SK-N-MC (cell line): ENCODE data around the gene LARP6.

Experiments used
- DNase-seq: peaks from one replicate; pipeline ENCODE4 v3.0.0-alpha.2; 2011; ENCODE audit warnings: low read depth, low spot score
- H3K27ac ChIP-seq: fragments of 200-600 bp; sonication (generic); 2 replicates; pipeline ENCODE4 v1.5.1; 2016; ENCODE audit warnings: mixed run types
- H3K36me3 ChIP-seq: fragments of 200-600 bp; sonication (generic); 2 replicates; pipeline ENCODE4 v1.6.1; 2017; ENCODE audit warnings: antibody characterized with exemption, low read length, mixed read lengths; ENCODE audit not compliant: insufficient read depth
- H3K4me3 ChIP-seq: fragments of 200-600 bp; sonication (generic); 2 replicates; pipeline ENCODE4 v1.5.1; 2016
- H3K9ac ChIP-seq: fragments of 200-600 bp; sonication (generic); 2 replicates; pipeline ENCODE4 v1.8.0; 2017; ENCODE audit warnings: mixed run types, mixed read lengths; ENCODE audit not compliant: insufficient read length
- H3K9me3 ChIP-seq: fragments of 200-600 bp; sonication (generic); 2 replicates; pipeline ENCODE4 v1.6.1; 2017; ENCODE audit warnings: low read depth, mild to moderate bottlenecking, antibody characterized with exemption, low read length, moderate library complexity, mixed read lengths
- EZH2 ChIP-seq: fragments of 200-600 bp; sonication (generic); IDR thresholded peaks from one replicate; pipeline ENCODE4 v1.6.1; 2017; ENCODE audit warnings: antibody characterized with exemption
- FOXP2 ChIP-seq: optimal IDR thresholded peaks from 2 replicates; pipeline ENCODE3; 2011; ENCODE audit warnings: mild to moderate bottlenecking, moderate library complexity; ENCODE audit not compliant: insufficient read depth; ENCODE audit errors: extremely low read length, control extremely low read depth
- POLR2AphosphoS5 ChIP-seq: IDR thresholded peaks from 2 replicates; pipeline ENCODE4 v1.6.1; 2012; ENCODE audit warnings: mild to moderate bottlenecking, low read depth, low read length, borderline replicate concordance

The LARP6 gene

GRCh38 chr15:70835415-70835814 is 18.5 kb downstream of the LARP6 start:
- no peaks in the 10 kb centered on the region for H3K9me3 ChIP-seq
- H3K27ac ChIP-seq, result no peak overlapping the region
- DNase-seq, result no peak
- no peak overlapping the region for H3K9ac ChIP-seq
- peaks cover 38% of the 10 kb centered on the region for H3K36me3 ChIP-seq
- no peak overlapping the region for H3K4me3 ChIP-seq
- no peak for TF ChIP-seq POLR2AphosphoS5
- TF ChIP-seq FOXP2, result no peak
- TF ChIP-seq EZH2, result no peak

GRCh38 chr15:70834999-70835398 is 19.0 kb downstream of the LARP6 start:
- H3K27ac ChIP-seq, result no peak overlapping the region; the same call in 1 of the 2 replicates
- no peak for DNase-seq
- peaks cover 38% of the 10 kb centered on the region for H3K36me3 ChIP-seq
- H3K4me3 ChIP-seq, result no peak overlapping the region
- H3K9ac ChIP-seq, result no peak overlapping the region
- no peaks in the 10 kb centered on the region for H3K9me3 ChIP-seq
- TF ChIP-seq POLR2AphosphoS5, result no peak
- TF ChIP-seq FOXP2, result no peak
- no peak for TF ChIP-seq EZH2

- H3K27ac ChIP-seq, result peak overlapping the region; percentile 80
- no peak for TF ChIP-seq FOXP2
- no peak for TF ChIP-seq POLR2AphosphoS5
- no peak for TF ChIP-seq EZH2
- DNase-seq, result peak; percentile 35
- peak overlapping the region; percentile 62 for H3K4me3 ChIP-seq
- H3K9ac ChIP-seq, result peak overlapping the region; percentile 21
- H3K36me3 ChIP-seq, result peaks cover 38% of the 10 kb centered on the region
- no peaks in the 10 kb centered on the region for H3K9me3 ChIP-seq
These were observed 19.8 kb downstream of the LARP6 start for GRCh38 chr15:70833861-70834765.

GRCh38 chr15:70833422-70833821 is 20.5 kb downstream of the LARP6 start:
- Histone ChIP-seq H3K27ac (peak overlapping the region; percentile 80), H3K9ac (peak overlapping the region; percentile 21), H3K4me3 (peak overlapping the region; percentile 62), H3K36me3 (peaks cover 38% of the 10 kb centered on the region), H3K9me3 (no peaks in the 10 kb centered on the region)
- TF ChIP-seq FOXP2 (no peak), EZH2 (no peak), POLR2AphosphoS5 (no peak)
- DNase-seq, result no peak

- Histone ChIP-seq H3K27ac (no peak overlapping the region), H3K9me3 (no peaks in the 10 kb centered on the region), H3K4me3 (no peak overlapping the region), H3K36me3 (peaks cover 38% of the 10 kb centered on the region), H3K9ac (no peak overlapping the region)
- TF ChIP-seq POLR2AphosphoS5 (no peak), EZH2 (no peak), FOXP2 (no peak)
- no peak for DNase-seq
These were observed 21.8 kb downstream of the LARP6 start for GRCh38 chr15:70832176-70832575.

GRCh38 chr15:70831094-70831911 is 22.7 kb downstream of the LARP6 start:
- Histone ChIP-seq H3K36me3 (peaks cover 38% of the 10 kb centered on the region), H3K9ac (no peak overlapping the region), H3K4me3 (no peak overlapping the region), H3K27ac (no peak overlapping the region), H3K9me3 (no peaks in the 10 kb centered on the region)
- no peak for DNase-seq
- TF ChIP-seq EZH2, result no peak
- no peak for TF ChIP-seq FOXP2
- no peak for TF ChIP-seq POLR2AphosphoS5

GRCh38 chr15:70830615-70831014 is 23.3 kb downstream of the LARP6 start:
- no peak for TF ChIP-seq FOXP2
- no peak for TF ChIP-seq POLR2AphosphoS5
- TF ChIP-seq EZH2, result no peak
- Histone ChIP-seq H3K36me3 (peaks cover 36% of the 10 kb centered on the region), H3K9ac (no peak overlapping the region), H3K4me3 (no peak overlapping the region), H3K27ac (no peak overlapping the region), H3K9me3 (no peaks in the 10 kb centered on the region)
- DNase-seq, result no peak
